HG03108 (cell line): ENCODE measurements around the gene HNRNPUL1.
A peak's percentile ranks its signal among the peaks of the same experiment; 100 is the strongest.

ENCODE experiments used
- ATAC-seq: cut with Tn5 transposase; IDR thresholded peaks from one replicate; pipeline ENCODE4 v1.9.1; 2021; ENCODE audit warnings: moderate library complexity; ENCODE audit not compliant: unreplicated experiment

The HNRNPUL1 gene

DNA sequence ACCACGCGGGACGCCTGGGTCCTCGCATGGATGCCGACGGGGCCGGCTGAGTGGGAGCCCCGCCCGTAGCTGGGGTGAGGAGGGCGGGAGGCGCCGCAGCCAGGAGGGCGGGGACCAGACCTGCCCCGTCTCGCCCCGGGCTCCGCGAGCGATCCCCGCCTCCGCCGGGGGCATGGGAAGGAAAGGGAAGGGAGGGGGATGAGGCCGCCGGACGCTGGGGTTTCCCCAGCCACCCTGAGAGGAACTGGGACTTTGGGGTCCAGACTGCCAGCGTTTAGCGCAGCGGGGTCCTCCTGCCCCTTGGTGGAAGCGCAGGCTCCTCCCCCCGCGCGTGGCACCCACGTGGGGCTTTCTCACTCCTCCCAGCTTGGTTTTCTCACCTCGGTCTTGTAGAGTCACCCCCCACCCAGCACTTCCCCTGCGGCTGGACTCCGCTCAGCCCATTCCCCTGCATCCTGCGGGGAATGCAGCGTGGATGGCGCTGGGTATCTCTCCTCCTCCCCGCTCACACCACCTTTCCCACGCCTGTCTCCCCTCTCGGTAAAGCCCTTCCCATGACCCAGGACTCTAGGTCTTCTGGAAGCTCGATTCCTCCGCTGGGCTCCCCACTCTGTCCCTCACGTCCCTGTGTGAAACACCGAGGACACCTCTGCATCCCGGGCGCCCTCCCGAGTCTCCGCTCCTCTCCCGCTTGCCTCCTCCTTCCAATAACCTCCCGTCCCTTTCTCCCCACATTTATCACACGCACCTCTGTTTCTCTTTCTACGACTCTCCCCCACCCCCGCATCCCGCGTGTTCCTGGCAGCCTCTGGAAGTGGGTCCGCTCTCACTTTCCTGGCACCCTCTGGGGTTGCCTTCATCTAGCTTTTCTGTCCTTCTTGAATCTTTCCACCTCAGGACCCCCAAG, 87.4 kb downstream of the HNRNPUL1 start:
- ATAC-seq: peak; percentile 33

DNA sequence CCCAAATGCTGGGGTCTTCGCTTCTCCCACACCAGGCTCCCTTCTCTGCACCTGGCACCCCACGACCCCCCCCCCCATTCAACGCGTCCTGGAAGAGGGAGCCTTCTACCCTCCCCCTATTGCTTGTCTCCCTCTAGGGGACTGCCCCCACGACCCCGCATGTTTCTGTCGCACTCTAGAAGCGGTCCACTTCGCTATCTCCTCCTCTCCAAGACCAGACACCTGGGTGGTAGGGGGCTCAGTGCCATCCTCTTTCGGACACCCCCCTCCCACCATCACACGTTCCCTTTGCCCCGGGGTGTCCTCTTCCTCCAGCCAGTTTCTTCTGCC, 88.1 kb downstream of the HNRNPUL1 start:
- ATAC-seq: no peak

DNA sequence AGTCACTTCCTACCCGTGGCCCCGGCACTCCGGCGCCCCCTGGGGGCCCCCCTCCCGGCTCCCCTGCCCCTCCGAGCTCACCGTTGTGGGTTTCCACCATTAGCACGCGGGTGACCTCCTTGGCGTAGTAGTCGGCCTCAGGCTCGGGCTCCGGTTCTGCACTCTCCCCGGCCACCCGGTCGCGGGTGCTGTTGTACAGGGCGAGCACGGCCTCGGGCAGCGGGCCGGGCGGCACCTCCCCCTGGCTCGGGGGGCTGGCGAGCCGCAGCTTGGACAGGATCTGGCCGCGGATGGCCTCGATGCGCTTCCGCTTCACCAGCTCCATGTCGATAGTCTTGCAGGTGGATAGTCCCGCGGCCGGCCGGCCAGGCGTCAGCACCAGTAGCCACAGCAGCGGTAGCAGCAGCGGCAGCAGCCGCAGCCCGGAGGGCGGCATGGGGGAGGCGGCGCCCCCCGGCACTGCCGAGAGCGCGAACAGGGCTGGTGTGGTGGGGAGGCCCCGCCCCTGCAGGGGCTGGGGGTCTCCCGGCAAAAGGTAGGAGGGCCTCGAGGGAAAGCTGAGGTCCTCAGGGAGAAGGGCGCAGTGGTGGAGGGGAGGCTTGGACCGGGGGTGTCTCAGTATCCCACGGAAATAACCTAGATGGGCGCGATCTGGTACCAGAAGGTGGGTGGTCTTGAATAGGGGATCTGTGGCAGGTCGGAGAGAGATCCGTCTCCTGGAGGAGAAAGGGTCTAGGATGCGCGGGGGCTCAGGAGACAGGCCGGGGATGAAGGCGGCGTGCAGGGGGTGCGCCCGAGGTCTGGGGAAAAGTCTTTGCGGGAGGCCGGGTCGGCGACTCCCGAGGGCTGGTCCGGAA, 88.7 kb downstream of the HNRNPUL1 start:
- no peak for ATAC-seq

- ATAC-seq: peak; percentile 25
These were observed 89.5 kb downstream of the HNRNPUL1 start, which contains the start of gene TGFB1 for GRCh38 chr19:41353466-41354342. Gene TGFB1 (minus strand): TSS chr19:41353922. CDS start chr19:41353044, 878 bp downstream.

DNA sequence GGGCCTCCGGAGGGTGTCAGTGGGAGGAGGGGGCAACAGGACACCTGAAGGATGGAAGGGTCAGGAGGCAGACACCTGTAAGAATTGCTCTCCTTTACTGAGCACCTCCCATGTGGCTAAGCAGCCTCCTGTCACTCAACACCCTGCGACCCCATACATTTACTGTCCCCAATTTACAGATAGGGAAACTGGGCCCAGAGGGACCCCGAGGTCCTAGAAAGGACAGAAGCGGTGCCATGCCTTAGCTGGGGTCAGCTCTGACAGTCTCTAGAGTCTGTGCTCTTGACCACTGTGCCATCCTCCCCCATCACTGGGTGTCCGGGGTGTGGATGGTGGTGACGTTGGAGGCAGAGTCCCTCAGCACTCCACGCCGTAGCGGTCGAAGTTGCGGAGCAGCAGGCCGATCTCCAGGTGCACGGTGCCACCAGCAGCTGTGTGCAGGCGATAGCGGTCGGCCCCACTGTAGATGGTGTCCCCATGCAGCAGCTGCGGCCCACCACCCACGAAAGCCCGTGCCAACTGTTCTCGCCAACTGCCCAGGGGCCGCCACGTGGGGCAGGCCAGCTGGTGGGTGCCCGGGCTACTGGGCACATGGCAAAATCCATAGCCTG, 90.3 kb downstream of the HNRNPUL1 start:
- no peak for ATAC-seq

DNA sequence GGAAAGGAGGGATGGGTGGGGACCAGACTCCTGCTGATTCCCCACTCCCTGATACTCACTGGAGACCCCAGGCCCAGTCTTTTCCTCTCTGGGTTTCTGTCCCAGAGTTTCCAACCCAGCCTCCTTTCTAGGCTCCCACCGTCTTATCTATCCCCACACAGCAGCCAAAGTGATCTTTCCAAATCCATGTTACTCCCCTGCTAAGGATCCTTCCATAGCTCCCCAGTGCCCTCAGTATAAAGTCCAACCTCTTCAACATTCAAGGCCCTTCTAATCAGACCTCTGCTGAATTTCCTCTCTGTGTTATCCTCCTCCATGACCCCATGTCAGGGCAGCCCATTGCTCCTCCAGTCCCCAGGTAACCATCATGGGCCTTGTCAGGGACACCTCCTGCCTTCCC, 90.9 kb downstream of the HNRNPUL1 start:
- ATAC-seq: no peak

- no peak for ATAC-seq
These were observed 91.6 kb downstream of the HNRNPUL1 start for GRCh38 chr19:41355802-41356201.

GRCh38 chr19:41356984-41357739, 93.0 kb downstream of the HNRNPUL1 start:
- no peak for ATAC-seq
